Stimulated activated CD4-positive, alpha-beta T cell treated with anti-CD3 and anti-CD28 coated beads, Interleukin-2, amount 100 ng/mL, for 4 hours (primary cell): Measurements from ENCODE around the gene PIK3CD.
A peak's percentile ranks its signal among the peaks of the same experiment; 100 is the strongest.
"Not testable (repeated sequence)": the region's sequence is repeated elsewhere in the genome, so short reads cannot be mapped to it uniquely, and the experiment has no call there.

Experiments used
- DNase-seq: peaks from one replicate; pipeline ENCODE4 v3.0.0-alpha.2; 2020; ENCODE audit warnings: low read depth

The PIK3CD gene

DNA sequence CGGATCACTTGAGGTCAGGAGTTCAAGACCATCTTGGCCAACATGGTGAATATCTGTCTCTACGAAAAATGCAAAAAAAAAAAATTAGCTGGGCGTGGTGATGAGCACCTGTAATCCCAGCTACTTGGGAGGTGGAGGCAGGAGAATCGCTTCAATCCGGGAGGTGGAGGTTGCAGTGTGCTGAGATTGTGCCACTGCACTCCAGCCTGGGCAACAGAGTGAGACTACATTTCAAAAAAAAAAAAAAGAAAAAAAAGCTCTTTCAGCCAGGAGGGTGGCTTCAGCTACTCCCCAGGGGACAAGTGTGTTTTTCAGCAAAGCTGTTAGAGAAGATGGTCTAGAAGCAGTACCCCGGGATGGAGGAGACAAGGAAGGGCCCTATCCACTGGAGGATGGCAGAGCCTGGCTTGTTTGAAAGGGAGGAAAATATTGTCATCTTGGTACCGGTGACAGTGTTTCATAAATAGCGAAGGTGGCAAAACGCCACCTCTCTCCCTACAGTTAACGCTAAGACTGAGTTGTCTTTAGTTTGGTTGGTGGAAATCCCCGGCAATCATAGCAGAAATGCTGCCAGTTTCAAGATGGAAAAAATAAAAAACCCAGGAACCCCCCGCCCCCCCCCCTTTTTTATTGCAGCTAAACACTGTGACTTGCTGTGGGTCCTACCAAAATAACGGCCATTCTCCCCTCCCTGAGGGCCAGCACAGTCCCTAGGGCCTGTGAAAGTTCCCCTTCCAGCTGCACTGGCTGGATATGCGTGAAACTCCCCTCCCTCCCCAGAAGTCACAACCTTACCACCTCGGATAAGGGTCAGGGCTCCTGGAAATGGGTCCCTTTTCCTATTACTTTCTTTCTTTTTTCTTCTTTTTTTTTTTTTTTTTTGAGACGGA, 3.5 kb downstream of the PIK3CD start:
- DNase-seq, result peak; percentile 42

DNA sequence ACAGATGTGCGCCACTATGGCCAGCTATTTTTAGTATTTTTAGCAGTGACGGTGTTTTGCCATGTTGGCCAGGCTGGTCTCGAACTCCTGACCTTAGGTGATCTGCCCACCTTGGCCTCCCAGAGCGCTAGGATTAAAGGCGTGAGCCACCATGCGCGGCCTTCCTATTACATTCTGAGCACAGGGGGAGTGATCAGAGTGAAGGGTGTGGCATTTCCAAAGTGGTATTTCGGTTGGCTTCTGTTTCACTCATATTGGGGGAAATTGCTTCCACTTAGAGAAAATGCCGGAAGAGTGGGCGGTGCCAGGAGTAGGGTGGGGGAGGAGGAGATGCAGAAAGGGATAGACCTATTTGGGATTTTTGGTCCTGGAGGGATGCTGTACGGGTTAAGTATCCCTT, 4.3 kb downstream of the PIK3CD start:
- no peak for DNase-seq

DNA sequence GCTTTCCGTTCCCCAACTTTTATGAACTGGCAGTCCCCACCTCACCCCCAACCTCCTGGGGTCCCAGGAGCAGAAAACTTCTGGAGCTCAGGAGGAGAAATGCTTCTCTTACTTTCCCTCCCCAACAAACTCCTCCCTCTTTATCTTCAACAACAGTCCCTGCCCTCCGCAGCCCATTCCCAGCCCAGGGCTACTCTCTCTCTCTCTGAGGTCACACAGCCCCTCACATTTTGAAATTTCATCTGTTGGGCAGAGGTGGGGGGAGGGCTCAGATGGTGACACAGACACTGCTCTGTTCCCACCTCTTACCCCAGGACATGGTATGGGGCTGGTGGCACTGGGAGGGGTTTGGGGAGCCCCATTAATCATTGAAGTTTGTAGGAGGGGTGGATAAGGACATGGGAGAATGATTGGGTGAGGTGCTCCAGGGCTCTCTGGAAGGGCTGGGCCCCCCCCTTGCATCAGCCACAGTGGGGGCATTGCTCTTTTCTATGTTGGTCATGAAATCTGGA, 6.0 kb downstream of the PIK3CD start:
- DNase-seq, result no peak

DNA sequence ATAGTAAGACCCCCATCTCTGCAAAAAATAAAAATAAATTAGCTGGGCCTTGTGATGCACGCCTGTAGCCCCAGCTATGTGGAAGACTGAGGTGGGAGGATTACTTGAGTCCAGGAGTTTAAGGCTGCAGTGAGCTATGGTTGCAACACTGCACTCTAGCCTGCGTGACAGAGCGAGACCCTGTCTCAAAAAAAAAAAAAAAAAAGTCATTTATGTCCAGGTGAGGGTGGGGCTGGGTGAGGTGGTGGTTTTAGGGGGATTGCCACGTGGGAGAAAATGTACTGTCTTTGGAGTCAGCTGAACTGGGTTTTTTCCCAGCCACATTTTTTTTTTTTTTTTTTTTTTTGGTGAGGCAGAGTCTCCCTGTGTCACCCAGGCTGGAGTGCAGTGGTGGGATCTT, 6.7 kb downstream of the PIK3CD start:
- no peak for DNase-seq

DNA sequence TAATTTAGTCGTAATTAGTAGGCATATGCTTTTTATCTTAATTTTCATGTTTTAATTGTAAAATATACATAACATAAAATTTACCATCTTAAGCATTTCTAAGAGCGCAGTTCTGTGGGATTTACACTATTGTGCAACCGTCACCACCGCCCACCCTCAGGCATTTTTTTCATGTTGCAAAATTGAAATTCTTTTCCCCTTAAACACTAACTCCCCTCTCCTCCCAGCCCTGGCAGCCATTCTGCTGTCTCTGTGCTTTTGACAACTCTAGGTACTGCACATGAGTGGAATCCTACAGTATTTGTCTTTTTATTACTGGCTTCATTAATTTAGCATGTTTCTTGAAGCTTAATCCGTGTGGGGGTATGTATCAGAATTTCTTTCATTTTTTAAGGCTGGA, 7.8 kb downstream of the PIK3CD start:
- no peak for DNase-seq

DNA sequence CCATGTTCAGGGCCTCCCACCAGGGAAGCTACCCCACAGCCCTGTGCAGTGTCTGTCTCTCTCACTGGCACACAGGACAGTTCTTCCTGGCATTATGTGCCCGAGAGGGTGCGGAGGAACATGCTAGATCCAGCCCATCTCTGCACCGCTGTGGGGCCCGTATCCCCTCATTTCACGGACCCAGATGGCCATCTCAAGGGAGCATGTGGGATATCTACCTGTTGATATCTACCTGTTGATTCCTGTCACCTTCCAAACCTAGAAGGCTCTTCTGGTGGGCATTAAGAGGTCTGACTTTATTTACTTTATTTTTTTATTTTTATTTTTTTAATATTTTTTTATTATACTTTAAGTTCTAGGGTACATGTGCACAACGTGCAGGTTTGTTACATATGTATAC, 11.7 kb downstream of the PIK3CD start:
- no peak for DNase-seq

DNA sequence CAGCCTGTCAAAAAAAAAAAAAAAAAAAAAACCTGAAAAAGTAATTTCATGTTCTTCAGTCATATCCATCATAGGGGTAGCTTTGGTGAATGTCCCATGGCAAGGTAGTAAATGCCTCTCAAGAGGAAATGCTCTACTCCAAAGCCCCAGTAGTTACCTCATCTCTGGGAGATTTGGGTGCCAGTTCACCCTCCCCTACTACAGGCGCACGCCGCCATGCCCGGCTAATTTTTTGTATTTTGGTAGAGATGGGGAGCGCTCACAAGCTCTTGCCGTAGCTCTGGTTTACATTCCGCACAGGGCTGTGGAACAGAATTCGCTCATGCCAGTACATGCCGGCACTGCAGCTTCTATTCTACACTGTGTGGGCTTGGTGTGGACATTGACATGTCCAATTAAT, 13.7 kb downstream of the PIK3CD start:
- no peak for DNase-seq

DNA sequence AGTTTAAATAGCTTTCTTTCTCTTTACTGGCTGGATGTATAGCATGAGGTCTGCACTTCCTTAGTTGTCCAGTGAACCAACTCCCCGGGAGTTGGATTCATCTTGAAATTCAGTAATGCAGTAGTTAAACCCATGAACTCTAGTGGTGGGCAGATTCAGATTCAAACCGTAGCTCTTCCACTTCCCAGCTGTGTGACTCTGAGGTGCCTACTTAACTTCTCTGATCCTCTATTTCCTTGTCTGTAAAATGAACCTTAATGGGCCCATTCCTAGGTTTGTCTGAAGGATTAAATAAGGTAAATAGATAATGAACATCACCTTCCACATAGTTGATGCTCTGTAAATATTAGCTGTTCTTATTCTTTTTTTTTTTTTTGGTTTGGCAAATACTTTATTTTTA, 16.5 kb downstream of the PIK3CD start:
- no peak for DNase-seq

DNA sequence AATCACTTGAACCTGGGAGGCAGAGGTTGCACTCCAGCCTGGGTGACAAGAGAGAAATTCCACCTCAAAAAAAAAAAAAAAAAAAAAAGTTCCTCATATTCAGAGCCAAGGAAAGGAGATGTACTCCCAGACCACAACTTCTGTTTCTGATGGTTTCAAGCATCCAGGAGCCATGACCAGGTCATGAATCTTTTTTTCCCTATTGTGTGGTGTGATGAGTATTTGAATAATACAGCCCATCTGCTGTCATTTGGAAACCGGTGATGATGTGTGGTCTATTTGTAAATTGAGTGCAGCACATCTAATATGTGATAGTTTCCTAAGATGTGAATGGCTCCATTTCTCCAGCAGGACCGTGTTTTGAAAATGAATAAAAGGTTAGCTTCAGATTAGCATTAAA, 18.6 kb downstream of the PIK3CD start:
- DNase-seq, result no peak

DNA sequence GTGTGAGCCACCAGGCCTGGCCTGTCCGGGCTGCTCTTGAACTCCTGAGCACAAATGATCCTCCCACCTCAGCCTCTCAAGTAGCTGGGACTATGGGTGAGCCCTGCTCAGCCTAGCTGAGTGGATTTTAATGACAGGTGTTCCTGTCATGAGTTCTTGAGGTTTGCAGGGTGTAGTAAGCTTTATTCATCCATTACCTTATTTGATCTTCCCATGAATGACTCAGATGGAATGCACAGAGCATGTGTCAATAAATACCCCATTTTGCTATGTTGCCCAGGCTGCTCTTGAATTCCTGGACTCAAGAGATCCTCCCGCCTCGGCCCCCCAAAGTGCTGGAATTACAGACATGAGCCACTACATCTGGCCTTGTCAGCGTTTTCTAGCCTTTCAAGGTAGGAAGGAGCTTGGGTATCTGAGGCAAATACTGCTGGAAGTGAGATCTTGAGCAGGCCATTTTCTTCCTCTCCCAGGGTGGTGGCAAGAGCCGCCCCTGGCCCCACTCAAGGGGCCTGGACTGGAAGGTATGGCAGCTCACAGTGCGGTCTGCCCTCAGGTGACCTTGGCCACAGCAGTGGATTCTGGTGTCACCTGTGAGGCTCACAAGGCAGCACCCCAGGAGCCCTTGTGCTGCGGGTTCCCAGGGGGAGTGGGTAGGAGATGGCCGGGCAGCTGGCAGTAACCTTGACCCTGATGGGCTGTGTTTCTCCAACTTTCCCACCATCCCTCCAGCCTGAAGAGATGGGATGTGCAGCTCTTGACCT, 20.0 kb downstream of the PIK3CD start:
- no peak for DNase-seq

DNA sequence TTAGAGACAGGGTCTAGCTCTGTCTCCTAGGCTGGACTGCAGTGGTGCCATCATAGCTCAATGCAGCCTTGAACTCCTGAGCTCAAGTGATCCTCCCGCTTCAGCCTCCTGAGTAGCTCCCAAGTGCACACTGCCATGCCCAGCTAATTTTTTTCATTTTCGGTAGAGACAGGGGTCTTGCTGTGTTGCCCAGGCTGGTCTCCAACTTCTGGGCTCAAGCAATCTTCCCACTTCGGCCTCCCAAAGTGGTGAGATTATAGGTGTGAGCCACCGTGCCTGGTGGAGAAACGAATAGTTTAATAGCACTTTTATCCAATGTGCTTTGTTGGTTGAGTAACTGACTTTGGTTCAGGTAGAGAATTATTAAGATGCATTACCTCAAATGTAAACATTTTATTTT, 20.9 kb downstream of the PIK3CD start:
- DNase-seq, result no peak

DNA sequence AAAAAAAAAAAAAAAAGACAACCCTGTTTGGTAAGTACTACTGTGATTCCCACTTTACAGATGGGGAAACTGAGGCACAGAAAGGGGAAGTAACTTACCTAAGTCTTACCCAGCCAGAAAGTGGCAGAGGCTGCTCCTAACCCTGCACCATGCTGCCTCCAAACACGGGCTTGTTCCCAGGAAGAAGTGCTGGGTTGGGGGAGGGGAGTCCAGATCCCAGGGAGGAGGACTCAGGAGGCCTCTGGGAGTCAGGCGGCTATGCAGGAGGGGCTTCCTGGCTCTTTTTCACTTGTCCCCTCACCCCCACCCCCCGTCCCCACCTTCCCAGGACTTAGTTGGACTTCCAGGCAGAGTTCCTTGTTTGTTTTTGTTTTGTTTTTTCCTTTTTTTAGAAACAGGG, 23.9 kb downstream of the PIK3CD start:
- DNase-seq, result no peak

DNA sequence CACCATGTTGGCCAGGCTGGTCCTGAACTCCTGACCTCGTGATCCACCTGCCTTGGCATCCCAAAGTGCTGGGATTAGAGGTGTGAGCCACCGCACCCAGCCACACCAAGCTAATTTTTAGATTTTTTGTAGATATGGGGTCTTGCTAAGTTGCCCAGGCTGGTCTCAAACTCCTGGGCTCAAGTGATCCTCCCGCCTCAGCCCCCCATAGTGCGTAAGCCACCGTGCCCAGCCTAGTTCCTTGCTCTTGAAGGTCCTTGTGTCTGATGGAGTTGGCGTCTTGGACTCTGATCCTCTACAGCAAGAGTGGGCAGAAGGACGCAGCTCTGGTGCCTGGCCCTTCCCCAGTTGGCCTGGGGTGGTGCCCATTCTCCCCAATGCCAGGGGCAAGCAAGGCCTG, 24.6 kb downstream of the PIK3CD start:
- not testable (repeated sequence) for DNase-seq

DNA sequence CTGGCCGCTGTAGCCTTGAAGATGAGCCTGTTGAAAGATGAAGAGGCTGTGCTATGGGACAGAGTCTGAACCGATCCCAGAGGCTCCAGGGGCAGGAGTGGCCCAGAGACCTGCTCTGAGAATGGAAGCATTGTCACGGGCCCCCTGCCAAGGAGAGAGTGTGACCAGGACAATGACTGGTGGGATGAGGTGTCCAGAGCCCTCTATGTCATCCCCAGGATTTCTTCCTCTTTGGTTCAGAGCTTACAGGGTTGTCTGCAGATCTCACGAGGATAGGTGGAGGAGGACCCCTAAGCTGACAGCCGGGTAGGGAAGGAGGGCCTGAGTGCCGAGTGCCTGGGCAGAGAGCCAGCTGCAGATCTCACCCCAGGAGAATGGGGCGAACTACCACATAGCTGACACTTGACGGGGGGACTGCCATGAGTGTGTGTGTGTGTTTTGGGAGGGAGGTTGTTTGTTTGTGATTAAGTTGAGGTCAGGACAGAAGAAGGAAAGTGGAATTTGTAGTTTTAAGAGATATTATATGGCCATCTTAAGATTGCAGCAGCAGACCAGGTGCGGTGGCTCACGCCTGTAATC, 25.4 kb downstream of the PIK3CD start:
- DNase-seq, result no peak

DNA sequence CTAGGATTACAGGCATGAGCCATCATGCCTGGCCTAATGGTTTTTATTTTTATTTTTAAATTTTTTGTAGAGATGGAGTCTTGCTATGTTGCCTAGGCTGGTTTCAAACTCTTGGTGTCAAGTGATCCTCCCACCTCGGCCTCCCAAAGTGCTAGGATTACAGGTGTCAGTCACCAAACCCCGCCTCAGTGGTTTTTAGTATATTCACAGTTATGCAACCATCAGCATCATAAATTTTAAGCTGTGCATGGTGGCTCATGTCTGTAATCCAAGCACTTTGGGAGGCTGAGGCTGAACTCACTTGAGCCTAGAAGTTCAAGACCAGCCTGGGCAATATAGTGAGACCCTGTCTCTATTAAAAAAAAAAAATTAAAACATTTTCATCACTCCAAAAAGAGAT, 28.6 kb downstream of the PIK3CD start:
- no peak for DNase-seq

DNA sequence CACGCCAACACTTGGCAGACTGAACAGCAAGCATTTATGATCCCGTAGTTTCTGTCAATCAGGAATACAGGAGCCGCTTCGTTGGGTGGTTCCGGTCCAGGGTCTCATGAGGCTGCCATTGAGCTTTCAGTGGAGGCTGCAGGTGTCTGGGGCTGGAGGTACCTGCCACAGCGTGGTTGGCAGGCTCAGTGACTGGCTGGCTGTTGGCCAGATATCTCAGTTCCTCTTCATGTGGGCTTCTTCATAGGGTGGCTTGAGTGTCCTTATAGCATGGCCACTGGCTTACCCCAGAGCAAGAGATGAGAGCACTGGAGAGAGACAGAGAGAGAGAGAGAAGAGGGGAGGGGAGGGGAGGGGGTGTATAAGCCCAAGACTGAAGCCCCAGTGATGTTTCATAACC, 29.3 kb downstream of the PIK3CD start:
- no peak for DNase-seq

DNA sequence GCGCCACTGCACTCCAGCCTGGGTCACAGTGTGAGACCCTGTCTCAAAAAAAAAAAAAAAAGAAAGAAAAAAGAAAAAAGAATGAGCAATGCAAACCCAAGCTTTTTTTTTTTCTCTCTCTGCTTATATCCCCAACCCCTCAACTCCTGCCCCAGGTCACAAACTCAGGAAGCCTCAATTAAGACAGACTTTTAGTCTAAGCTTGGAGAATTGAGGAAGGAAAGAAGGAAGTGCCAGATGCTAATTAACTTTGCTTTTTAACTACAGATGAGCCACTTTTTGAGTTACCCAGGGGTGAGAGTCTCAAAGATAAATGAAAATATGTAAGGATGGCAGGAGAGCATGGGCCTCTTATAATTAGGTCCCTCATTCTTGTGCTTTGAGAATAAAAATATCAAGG, 33.3 kb downstream of the PIK3CD start:
- no peak for DNase-seq

DNA sequence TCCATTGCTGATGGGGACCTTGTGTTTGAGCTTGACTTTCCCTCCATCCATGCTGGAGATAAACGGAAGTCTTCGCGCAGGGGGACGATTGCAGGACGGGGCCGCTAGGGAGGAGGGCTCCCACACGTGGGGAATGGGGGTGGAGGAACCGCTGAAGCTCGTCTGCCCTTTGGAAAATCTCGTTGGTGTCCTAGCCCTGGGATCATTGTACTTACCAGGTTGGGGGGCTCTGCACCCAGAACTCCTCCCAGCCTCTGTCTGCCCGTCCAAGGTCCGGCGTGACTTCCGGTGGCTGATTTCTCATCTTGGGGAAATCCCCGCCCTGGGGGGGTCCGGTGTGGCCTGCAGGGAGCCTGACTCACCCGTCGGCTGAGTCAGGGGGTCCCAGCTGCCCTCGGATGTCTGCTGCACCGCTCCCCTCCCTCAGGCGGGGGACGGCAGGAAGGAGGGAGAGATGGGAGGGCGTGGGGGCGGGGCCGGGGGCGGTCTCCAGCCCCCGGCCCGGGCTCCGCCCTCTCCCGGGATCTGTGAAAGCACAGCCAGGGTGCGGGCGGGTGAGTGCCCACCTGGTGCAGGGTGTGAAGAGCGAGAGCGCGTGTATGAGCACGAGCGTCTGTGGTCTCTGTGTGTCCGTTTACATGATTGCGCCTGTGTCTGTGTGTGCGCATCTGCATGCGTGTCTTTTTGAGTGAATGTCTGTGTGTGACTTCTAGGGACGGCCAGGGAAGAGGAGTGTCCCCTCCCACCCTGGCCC, 35.8 kb downstream of the PIK3CD start:
- peak; percentile 69 for DNase-seq

DNA sequence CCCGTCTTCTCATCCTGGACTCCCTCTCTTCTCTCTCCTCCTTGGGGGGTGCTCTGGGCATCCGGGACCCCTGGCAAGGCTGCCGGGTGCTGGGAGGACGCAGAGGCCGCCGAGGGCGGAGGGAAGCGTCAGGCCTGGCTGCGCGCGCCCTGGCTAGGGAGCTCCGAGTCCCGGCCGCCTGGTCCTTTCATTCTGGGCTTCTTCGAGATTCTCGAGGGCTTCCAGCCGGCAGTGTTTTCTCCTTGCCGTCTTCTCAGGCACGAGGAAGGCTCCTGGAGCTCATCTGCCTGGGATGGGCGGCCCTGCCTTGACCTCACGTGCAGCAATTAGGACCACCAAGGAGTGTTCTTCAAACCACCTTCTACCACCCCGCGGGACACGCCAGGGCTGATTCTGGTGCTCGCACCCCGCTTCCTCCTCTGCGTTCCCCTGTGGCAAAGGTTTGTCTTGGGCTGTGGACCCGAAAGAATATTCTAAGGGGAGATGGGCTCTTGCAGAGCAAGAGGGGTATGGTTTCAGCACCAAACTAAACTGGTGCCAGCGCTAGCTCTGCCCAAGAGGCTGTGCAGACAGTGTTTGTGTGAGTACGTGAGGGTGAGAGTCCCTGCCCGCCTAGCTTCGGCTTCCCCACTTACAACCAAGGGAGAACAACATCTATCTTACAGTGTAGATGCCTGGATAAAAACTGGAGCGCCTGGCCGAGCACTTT, 36.5 kb downstream of the PIK3CD start:
- DNase-seq, result no peak

DNA sequence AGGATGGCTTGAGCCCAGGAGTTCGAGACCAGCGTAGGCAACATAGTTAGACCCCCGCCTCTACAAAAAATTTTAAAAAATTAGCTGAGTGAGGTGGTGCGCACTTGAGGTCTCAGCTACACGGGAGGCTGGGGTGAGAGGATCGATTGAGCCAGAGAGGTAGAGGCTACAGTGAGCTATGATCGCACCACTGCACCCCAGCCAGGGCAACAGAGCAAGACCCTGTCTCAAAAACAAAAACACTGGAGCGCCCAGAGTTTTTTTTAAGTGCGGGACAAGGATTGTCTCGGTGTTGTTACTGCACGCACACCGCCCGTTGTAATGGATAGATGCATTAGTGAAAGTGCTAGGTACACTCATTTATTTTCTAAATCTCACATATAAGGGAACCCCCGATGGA, 37.1 kb downstream of the PIK3CD start:
- no peak for DNase-seq

DNA sequence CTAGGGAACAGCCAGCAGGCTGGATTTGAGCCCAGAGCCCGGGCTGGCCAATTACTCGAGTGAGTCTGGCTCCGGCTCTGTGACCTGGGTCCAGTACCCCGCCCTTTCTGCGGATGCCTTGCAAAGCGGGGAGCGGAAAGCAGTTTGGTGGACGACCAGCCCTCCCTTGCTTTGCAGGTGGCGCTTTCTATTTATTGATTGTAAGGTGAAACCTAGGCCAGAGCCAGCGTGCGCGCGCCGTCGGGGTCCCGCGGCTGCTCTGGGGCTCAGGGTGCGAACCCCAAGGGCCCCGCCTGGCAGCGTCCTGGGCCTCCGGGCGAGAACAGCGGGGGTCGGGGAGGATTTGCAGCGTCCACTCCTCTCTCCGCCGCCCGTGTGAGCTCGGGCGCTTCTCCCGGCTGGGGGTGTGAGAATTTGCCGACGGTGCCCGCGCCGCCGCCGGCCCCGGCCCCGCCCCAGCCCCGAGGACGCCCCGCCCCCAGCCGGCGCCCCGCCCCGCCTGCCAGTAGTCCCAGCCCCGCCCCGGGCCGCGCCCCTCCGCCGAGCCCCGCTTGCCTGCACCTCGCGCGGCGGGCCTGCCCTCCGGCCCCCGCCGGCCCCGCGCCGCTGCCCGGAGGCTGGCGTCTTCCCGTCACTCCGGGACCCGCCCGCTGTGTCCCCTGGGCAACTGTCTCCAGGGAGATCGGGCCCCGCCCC, 37.6 kb downstream of the PIK3CD start:
- DNase-seq, result peak; percentile 74
